ENCODE data around the gene UCHL5. TPM values are rescaled to one million over a fixed set of nuclear protein-coding genes. Genes with fewer than 3 reads are reported as not detected.

UCHL5 gene
- total RNA-seq, 1 experiment from 2014 or later: 94.4 TPM

DNA sequence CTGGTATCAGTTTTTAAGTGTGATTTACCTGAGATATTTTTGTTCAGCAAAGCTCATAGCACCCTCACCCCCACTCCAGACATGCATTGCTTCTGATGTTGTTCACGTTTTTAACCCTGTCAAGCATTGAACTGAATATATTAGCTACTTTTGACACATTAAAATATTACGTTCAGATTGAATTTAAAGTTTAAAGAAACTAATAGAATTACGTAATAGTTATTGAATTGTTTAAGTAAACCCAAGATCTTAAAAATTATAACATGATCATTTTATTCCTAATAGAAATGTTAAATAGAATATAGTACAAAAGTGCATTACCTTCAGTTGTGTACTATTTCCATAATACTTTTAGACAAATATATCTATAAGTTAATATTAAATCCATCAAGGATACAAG is 27.2 kb upstream of the UCHL5 start:
- no peak for DNase-seq (ENCODE audit: unreplicated experiment)
- ChIA-PET CTCF (interaction anchor here (0.5 to 1.0 kb wide), 5 partner anchors 19 to 1181 kb away, joined by 4 to 6 read pairs (median 4); partner anchors contain the start of genes CDC73 and GLRX2), POLR2A (interaction anchor here (1.1 to 5.3 kb wide), 5 partner anchors 9 to 28 kb away, joined by 4 to 52 read pairs (median 9); partner anchors contain the start of genes GLRX2, RO60 and UCHL5)
- TF ChIP-seq, protein P1, sequence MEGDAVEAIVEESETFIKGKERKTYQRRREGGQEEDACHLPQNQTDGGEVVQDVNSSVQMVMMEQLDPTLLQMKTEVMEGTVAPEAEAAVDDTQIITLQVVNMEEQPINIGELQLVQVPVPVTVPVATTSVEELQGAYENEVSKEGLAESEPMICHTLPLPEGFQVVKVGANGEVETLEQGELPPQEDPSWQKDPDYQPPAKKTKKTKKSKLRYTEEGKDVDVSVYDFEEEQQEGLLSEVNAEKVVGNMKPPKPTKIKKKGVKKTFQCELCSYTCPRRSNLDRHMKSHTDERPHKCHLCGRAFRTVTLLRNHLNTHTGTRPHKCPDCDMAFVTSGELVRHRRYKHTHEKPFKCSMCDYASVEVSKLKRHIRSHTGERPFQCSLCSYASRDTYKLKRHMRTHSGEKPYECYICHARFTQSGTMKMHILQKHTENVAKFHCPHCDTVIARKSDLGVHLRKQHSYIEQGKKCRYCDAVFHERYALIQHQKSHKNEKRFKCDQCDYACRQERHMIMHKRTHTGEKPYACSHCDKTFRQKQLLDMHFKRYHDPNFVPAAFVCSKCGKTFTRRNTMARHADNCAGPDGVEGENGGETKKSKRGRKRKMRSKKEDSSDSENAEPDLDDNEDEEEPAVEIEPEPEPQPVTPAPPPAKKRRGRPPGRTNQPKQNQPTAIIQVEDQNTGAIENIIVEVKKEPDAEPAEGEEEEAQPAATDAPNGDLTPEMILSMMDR (IDR thresholded peaks at IDR 0.05; ENCODE audit: unreplicated experiment): no peak
- no TSS peak for BruUV-seq (replicated peaks)
- Mint-ChIP-seq H3K9me3 (ENCODE audit: unreplicated experiment) (no peaks in the 10 kb centered on the region), H3K27me3 (ENCODE audit: insufficient read depth, unreplicated experiment) (no peaks in the 10 kb centered on the region), H3K4me1 (ENCODE audit: insufficient read depth, unreplicated experiment) (no peaks in the 10 kb centered on the region), H3K36me3 (ENCODE audit: insufficient read depth, unreplicated experiment) (peaks cover 69% of the 10 kb centered on the region), H3K27ac (ENCODE audit: low read depth, unreplicated experiment) (no peak overlapping the region), H3K4me3 (ENCODE audit: unreplicated experiment) (no peak overlapping the region)
- intact Hi-C loops (cut with micrococcal nuclease): no loop called here

DNA sequence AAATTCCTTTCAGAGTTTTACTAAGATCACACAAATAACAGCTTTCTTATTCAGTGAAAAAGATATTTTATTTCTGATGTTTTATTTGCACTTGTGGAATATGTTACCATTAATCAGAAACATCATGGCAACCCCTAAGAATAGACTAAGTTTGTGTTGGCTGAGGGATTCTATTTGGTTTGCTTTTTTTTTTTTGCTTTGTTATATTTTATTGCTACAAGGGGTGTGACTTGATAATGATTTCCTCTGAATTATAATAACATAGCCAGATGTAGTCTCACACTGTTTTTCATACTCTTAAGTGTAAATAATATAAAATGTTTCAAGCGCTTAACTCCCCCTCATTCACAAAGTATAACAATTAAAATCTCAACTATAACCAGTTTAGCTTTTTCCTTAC is 26.1 kb upstream of the UCHL5 start:
- Mint-ChIP-seq H3K4me3 (ENCODE audit: unreplicated experiment) (no peak overlapping the region), H3K27ac (ENCODE audit: low read depth, unreplicated experiment) (no peak overlapping the region), H3K36me3 (ENCODE audit: insufficient read depth, unreplicated experiment) (peaks cover 67% of the 10 kb centered on the region), H3K9me3 (ENCODE audit: unreplicated experiment) (no peaks in the 10 kb centered on the region), H3K27me3 (ENCODE audit: insufficient read depth, unreplicated experiment) (no peaks in the 10 kb centered on the region), H3K4me1 (ENCODE audit: insufficient read depth, unreplicated experiment) (no peaks in the 10 kb centered on the region)
- BruUV-seq (replicated peaks): no TSS peak
- intact Hi-C loops (cut with micrococcal nuclease): no loop called here
- TF ChIP-seq, protein P1 (IDR thresholded peaks at IDR 0.05; ENCODE audit: unreplicated experiment): no peak
- no peak for DNase-seq (ENCODE audit: unreplicated experiment)
- ChIA-PET CTCF (interaction anchor here (0.6 to 1.0 kb wide), 4 partner anchors 8 to 37 kb away, joined by 3 to 6 read pairs (median 4); partner anchors contain the start of gene CDC73), POLR2A (interaction anchor here (0.6 to 5.3 kb wide), 8 partner anchors 8 to 27 kb away, joined by 4 to 52 read pairs (median 6); partner anchors contain the start of genes GLRX2, RO60 and UCHL5)

DNA sequence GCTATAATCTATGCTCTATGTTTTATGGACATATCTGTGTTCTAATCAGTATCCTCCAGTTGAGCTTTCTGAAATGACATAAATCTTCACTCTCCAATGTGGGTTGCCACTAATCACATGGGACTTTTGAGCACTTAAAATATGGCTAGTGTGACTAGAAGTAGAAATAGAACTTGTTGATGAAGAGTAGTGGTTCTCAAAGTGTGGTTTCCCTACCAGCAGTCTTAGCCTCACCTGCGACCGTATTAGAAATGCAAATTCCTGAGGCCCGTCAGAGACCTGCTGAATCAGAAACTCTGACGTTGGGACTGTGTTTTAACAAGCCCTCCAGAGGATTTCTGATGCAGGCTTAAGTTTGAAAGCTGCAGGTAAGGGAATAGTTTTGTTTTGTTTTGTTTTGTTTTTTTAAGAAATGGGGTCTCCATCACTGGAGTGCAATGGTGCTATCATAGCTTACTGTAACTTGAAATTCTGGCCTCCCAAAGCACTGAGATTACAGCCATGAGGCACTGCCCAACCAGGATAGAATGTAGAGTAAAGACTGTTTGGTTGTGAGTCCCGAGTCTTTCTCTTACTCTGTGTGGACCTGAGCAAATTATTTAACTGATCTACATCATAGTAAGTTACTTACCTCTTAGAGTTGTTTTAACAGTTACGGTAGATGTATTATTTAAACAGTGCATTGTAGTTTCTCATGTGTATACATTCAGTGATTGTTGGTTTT is 24.4 kb upstream of the UCHL5 start:
- H3K27me3 Mint-ChIP-seq (ENCODE audit: insufficient read depth, unreplicated experiment): no peaks in the 10 kb centered on the region
- no TSS peak for BruUV-seq (replicated peaks)
- TF ChIP-seq, protein P1 (IDR thresholded peaks at IDR 0.05; ENCODE audit: unreplicated experiment): no peak
- H3K9me3 Mint-ChIP-seq (ENCODE audit: unreplicated experiment): no peaks in the 10 kb centered on the region
- ChIA-PET CTCF (interaction anchor here (0.7 to 1.1 kb wide), 3 partner anchors 9 to 20 kb away, joined by 3 read pairs; no protein-coding TSS in a partner anchor), POLR2A (interaction anchor here (0.9 to 5.3 kb wide), 6 partner anchors 10 to 25 kb away, joined by 3 to 52 read pairs (median 4); partner anchors contain the start of genes GLRX2 and UCHL5)
- intact Hi-C loops (cut with micrococcal nuclease): no loop called here
- H3K4me3 Mint-ChIP-seq (ENCODE audit: unreplicated experiment): no peak overlapping the region
- H3K27ac Mint-ChIP-seq (ENCODE audit: low read depth, unreplicated experiment): no peak overlapping the region
- no peak for DNase-seq (ENCODE audit: unreplicated experiment)
- H3K4me1 Mint-ChIP-seq (ENCODE audit: insufficient read depth, unreplicated experiment): no peaks in the 10 kb centered on the region
- H3K36me3 Mint-ChIP-seq (ENCODE audit: insufficient read depth, unreplicated experiment): peaks cover 71% of the 10 kb centered on the region

DNA sequence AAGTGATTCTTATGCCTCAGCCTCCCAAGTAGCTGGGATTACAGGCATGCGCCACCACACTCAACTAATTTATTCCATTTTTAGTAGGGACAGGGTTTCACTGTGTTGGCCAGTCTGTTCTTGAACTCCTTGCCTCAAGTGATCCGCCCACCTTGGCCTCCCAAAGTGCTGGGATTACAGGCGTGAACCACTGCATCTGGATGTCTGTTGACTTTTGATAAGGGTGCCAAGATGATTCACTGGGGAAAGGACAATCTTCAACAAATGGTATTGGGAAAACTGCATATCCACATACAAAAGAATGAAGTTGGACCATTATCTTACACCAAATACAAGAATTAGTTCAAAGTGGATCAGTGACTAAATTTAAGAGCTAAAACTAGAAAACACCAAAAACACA is 20.0 kb upstream of the UCHL5 start:
- POLR2A ChIA-PET: interaction anchor here (0.9 to 3.2 kb wide), 4 partner anchors 13 to 25 kb away, joined by 3 to 11 read pairs (median 6); partner anchors contain the start of genes GLRX2, RO60 and UCHL5
- intact Hi-C loops (cut with micrococcal nuclease): no loop called here
- no peaks in the 10 kb centered on the region for H3K9me3 Mint-ChIP-seq (ENCODE audit: unreplicated experiment)
- CTCF ChIA-PET: interaction anchor here (0.7 to 1.2 kb wide), 2 partner anchors 12 to 25 kb away, joined by 3 read pairs; no protein-coding TSS in a partner anchor
- BruUV-seq (replicated peaks): no TSS peak
- no peak for DNase-seq (ENCODE audit: unreplicated experiment)
- TF ChIP-seq, protein P1 (IDR thresholded peaks at IDR 0.05; ENCODE audit: unreplicated experiment): no peak
- H3K27me3 Mint-ChIP-seq (ENCODE audit: insufficient read depth, unreplicated experiment): no peaks in the 10 kb centered on the region
- H3K36me3 Mint-ChIP-seq (ENCODE audit: insufficient read depth, unreplicated experiment): peaks cover 78% of the 10 kb centered on the region
- no peak overlapping the region for H3K4me3 Mint-ChIP-seq (ENCODE audit: unreplicated experiment)
- no peaks in the 10 kb centered on the region for H3K4me1 Mint-ChIP-seq (ENCODE audit: insufficient read depth, unreplicated experiment)
- no peak overlapping the region for H3K27ac Mint-ChIP-seq (ENCODE audit: low read depth, unreplicated experiment)

All from MCF 10A (cell line).